A549 (cell line): ENCODE results near the gene CEP112. TPM values are rescaled to one million over a fixed set of nuclear protein-coding genes. Genes with fewer than 3 reads are reported as not detected.

Experiments
- ATAC-seq, 2 experiments: fragments of 200-7000 bp in 1 of 2; fragments of >200 bp in 1 of 2; cut with Nextera tagmentation in 1 of 2; cut with Tn5 transposase in 1 of 2; 3 replicates each; pipeline versions ENCODE4 v1.8.0 to v1.9.1; 2018 to 2020; ENCODE audit warnings: mild to moderate bottlenecking in 1 of 2, moderate library complexity in 1 of 2
- CTCF ChIA-PET: fragments of 300-600 bp; sonication (Branson Sonifier 250); formaldehyde crosslinking; extraction: SDS; loops from one replicate; lab custom pipeline; 2021; ENCODE audit warnings: antibody characterized with exemption, inconsistent platforms; lab: Yijun Ruan, JAX
- POLR2A ChIA-PET: fragments of 350-600 bp; formaldehyde crosslinking; extraction: SDS; loops from one replicate; lab custom pipeline; 2021; ENCODE audit warnings: antibody characterized with exemption, inconsistent platforms; lab: Yijun Ruan, JAX
- DNase-seq, 2 experiments: peaks; one replicate each; pipeline versions ENCODE4 v3.0.0 to v3.0.0-alpha.2; 2011 to 2016; ENCODE audit warnings: low read depth in 1 of 2, low spot score in 1 of 2
- FAIRE-seq: peaks from 2 replicates; lab custom pipeline; 2011; peaks lifted over from hg19 to GRCh38; lab: Jason Lieb, UNC
- H3K27ac ChIP-seq, 2 experiments: fragments of >200 bp; sonication (Bioruptor Twin); formaldehyde crosslinking; 3 replicates each; pipeline ENCODE4 v1.5.1; 2016 to 2017
- H3K4me1 ChIP-seq: fragments of >200 bp; sonication (Bioruptor Twin); formaldehyde crosslinking; 3 replicates; pipeline ENCODE4 v1.6.1; 2016
- H3K4me2 ChIP-seq: fragments of >200 bp; sonication (Bioruptor Twin); formaldehyde crosslinking; 3 replicates; pipeline ENCODE4 v1.6.1; 2016
- H3K4me3 ChIP-seq: fragments of >200 bp; sonication (Bioruptor Twin); formaldehyde crosslinking; 3 replicates; pipeline ENCODE4 v1.5.1; 2016
- H3K9me3 ChIP-seq: fragments of >200 bp; sonication (Bioruptor Twin); formaldehyde crosslinking; 3 replicates; pipeline ENCODE4 v1.6.1; 2016
- BCL3 ChIP-seq: fragments of >200 bp; sonication (Bioruptor Twin); formaldehyde crosslinking; IDR thresholded peaks from 3 replicates; pipeline ENCODE4 v1.6.1; 2016
- CTCF ChIP-seq: fragments of >200 bp; sonication (Bioruptor Twin); formaldehyde crosslinking; IDR thresholded peaks from 3 replicates; pipeline ENCODE4 v1.5.1; 2016
- EHMT2 ChIP-seq: fragments of 200-600 bp; sonication (generic); IDR thresholded peaks from 2 replicates; pipeline ENCODE4 v1.6.1; 2016; ENCODE audit warnings: antibody characterized with exemption, low read depth, mild to moderate bottlenecking, moderate library complexity
- EP300 ChIP-seq, 2 experiments: fragments of >200 bp; sonication (Bioruptor Twin); formaldehyde crosslinking; IDR thresholded peaks; 2 replicates in 1 of 2; 3 replicates in 1 of 2; pipeline ENCODE4 v1.6.1; 2016 to 2017
- FOSB ChIP-seq: fragments of 250-450 bp; sonication (Bioruptor Pico); IDR thresholded peaks from 2 replicates; pipeline ENCODE4 v1.5.0; 2020; ENCODE audit warnings: mild to moderate bottlenecking, moderate library complexity
- FOSL2 ChIP-seq, 2 experiments: fragments of 450-650 bp in 1 of 2; fragments of >200 bp in 1 of 2; sonication (Bioruptor Twin) in 1 of 2; formaldehyde crosslinking; IDR thresholded peaks; 2 replicates each; pipeline versions ENCODE4 v1.5.0 to v1.6.1; 2016 to 2020; ENCODE audit warnings: mild to moderate bottlenecking in 1 of 2, moderate library complexity in 1 of 2
- HDAC2 ChIP-seq: fragments of 200-600 bp; sonication (generic); IDR thresholded peaks from 2 replicates; pipeline ENCODE4 v1.6.1; 2016
- HES2 ChIP-seq: fragments of >200 bp; sonication (Bioruptor Twin); formaldehyde crosslinking; IDR thresholded peaks from 2 replicates; pipeline ENCODE4 v1.6.1; 2016
- HMGXB4 ChIP-seq: fragments of 250-450 bp; sonication (Bioruptor Pico); IDR thresholded peaks from 2 replicates; pipeline ENCODE4 v1.5.0; 2021; ENCODE audit warnings: mild to moderate bottlenecking, moderate library complexity, borderline replicate concordance
- HOXA7 ChIP-seq: fragments of 250-450 bp; sonication (Bioruptor Pico); IDR thresholded peaks from 2 replicates; pipeline ENCODE4 v1.5.0; 2020; ENCODE audit warnings: mild to moderate bottlenecking, moderate library complexity
- HOXB5 ChIP-seq: fragments of 250-450 bp; sonication (Bioruptor Pico); IDR thresholded peaks from 2 replicates; pipeline ENCODE4 v1.5.0; 2020; ENCODE audit warnings: mild to moderate bottlenecking, moderate library complexity
- MAX ChIP-seq: IDR thresholded peaks from 2 replicates; pipeline ENCODE4 v1.6.1; 2012
- MAZ ChIP-seq: fragments of 150-350 bp; IDR thresholded peaks from 2 replicates; pipeline ENCODE4 v1.6.1; 2014; ENCODE audit warnings: antibody characterized with exemption, low read depth, low read length, borderline replicate concordance
- NR3C1 ChIP-seq: fragments of >200 bp; sonication (Bioruptor Twin); formaldehyde crosslinking; IDR thresholded peaks from 3 replicates; pipeline ENCODE4 v1.6.1; 2017
- RCOR1 ChIP-seq: fragments of 150-350 bp; IDR thresholded peaks from 2 replicates; pipeline ENCODE4 v1.6.1; 2014; ENCODE audit warnings: antibody characterized with exemption, low read length, low read depth
- SMC3 ChIP-seq: fragments of >200 bp; sonication (Bioruptor Twin); formaldehyde crosslinking; IDR thresholded peaks from 3 replicates; pipeline ENCODE4 v1.6.1; 2018; ENCODE audit warnings: inconsistent platforms
- TFCP2L1 ChIP-seq: fragments of 250-450 bp; sonication (Bioruptor Pico); IDR thresholded peaks from 2 replicates; pipeline ENCODE4 v1.5.0; 2021; ENCODE audit warnings: mild to moderate bottlenecking
- TP53 ChIP-seq: fragments of 250-450 bp; sonication (Bioruptor Pico); IDR thresholded peaks from 2 replicates; pipeline ENCODE4 v1.5.0; 2021; ENCODE audit warnings: mild to moderate bottlenecking, moderate library complexity
- ZSCAN20 ChIP-seq: fragments of 250-450 bp; sonication (Bioruptor Pico); IDR thresholded peaks from 2 replicates; pipeline ENCODE4 v1.8.0; 2022; ENCODE audit warnings: mild to moderate bottlenecking, moderate library complexity
- WGBS: methylation state at CpG from one replicate; pipeline ENCODE4 v1.1.6; 2017; ENCODE audit errors: missing lambda C conversion rate; 5-methylcytosine and 5-hydroxymethylcytosine counted together
- polyA plus RNA-seq, 4 experiments: library from polyadenylated mRNA; depleted of rRNA in 3 of 4; stranded (reverse); fragments of >200 nt; fragmentation: RNase III in 1 of 4; extraction: RNeasy Plus Mini Kit Qiagen cat#74134 plus additional on column Dnase treatment in 1 of 4; gene quantifications; 2 replicates in 3 of 4; 3 replicates in 1 of 4; pipeline ENCODE4 v1.2.3, GENCODE V29; 2011 to 2017

The CEP112 gene
- polyA plus RNA-seq, 2 of the 4 experiments (the other 2 are of a cell fraction), result 9.6 to 15.2 TPM

GRCh38 chr17:66000216-66000615, 191.7 kb downstream of the CEP112 start:
- Histone ChIP-seq H3K9me3 (no peaks in the 10 kb centered on the region), H3K4me1 (no peaks in the 10 kb centered on the region), H3K4me2 (no peak overlapping the region), H3K27ac (no peak overlapping the region), H3K4me3 (no peak overlapping the region)
- ChIA-PET CTCF (no interaction called here), POLR2A (no interaction called here)
- DNase-seq (no peak), ATAC-seq (no peak), FAIRE-seq (no peak)
- TF ChIP-seq ZSCAN20 (CRISPR knock-in tag), result no peak
- no peak for TF ChIP-seq SMC3
- no peak for TF ChIP-seq HDAC2
- TF ChIP-seq HOXB5, result no peak
- no peak for TF ChIP-seq CTCF
- no peak for TF ChIP-seq NR3C1
- no peak for TF ChIP-seq HMGXB4
- TF ChIP-seq FOSL2 (IDR thresholded peaks at IDR 0.05), result no peak
- no peak for TF ChIP-seq FOSL2 (CRISPR knock-in tag; IDR thresholded peaks at IDR 0.05)
- TF ChIP-seq EP300 (IDR thresholded peaks at IDR 0.05), result no peak
- TF ChIP-seq BCL3, result no peak
- no peak for TF ChIP-seq MAX
- TF ChIP-seq HES2, result no peak
- no peak for TF ChIP-seq HOXA7 (CRISPR knock-in tag)
- no peak for TF ChIP-seq EHMT2
- TF ChIP-seq TFCP2L1 (CRISPR knock-in tag), result no peak
- TF ChIP-seq FOSB (CRISPR knock-in tag), result no peak
- no peak for TF ChIP-seq MAZ
- TF ChIP-seq RCOR1, result no peak
- WGBS, result 78% methylated on average over 4 of the region's 4 CpGs

GRCh38 chr17:65998675-65999074, 193.3 kb downstream of the CEP112 start:
- H3K4me1 ChIP-seq, result no peaks in the 10 kb centered on the region
- H3K4me3 ChIP-seq, result no peak overlapping the region
- ChIA-PET POLR2A (no interaction called here), CTCF (interaction anchor here (0.7 to 0.9 kb wide), 2 partner anchors 316 to 767 kb away, joined by 3 to 5 read pairs; no protein-coding TSS in a partner anchor)
- H3K4me2 ChIP-seq, result no peak overlapping the region
- 66% methylated on average over 3 of the region's 3 CpGs for WGBS
- FAIRE-seq (peak; percentile 79), ATAC-seq (no peak), DNase-seq (no peak)
- H3K27ac ChIP-seq, result no peak overlapping the region
- no peaks in the 10 kb centered on the region for H3K9me3 ChIP-seq
- no peak for TF ChIP-seq RCOR1

- Histone ChIP-seq H3K4me1 (no peaks in the 10 kb centered on the region), H3K4me3 (no peak overlapping the region), H3K9me3 (no peaks in the 10 kb centered on the region), H3K4me2 (no peak overlapping the region), H3K27ac (no peak overlapping the region)
- ATAC-seq (no peak), DNase-seq (no peak), FAIRE-seq (no peak)
- 87% methylated on average over 4 of the region's 4 CpGs for WGBS
- ChIA-PET CTCF (interaction anchor here (0.7 kb wide), 1 partner anchor 11 kb away, joined by 3 read pairs; no protein-coding TSS in a partner anchor), POLR2A (no interaction called here)
- no peak for TF ChIP-seq TP53 (CRISPR knock-in tag)
These were observed 197.3 kb downstream of the CEP112 start for GRCh38 chr17:65994679-65995078.
